DND-41 (cell line): Measurements from ENCODE around the gene GTF3C5.
"Not testable (repeated sequence)": the region's sequence is repeated elsewhere in the genome, so short reads cannot be mapped to it uniquely, and the experiment has no call there.

ENCODE experiments used
- EZH2 ChIP-seq: IDR thresholded peaks from 3 replicates; pipeline ENCODE4 v1.6.1; 2012; ENCODE audit warnings: borderline replicate concordance, low read depth, mild to moderate bottlenecking, moderate library complexity, low read length, inconsistent platforms; ENCODE audit not compliant: severe bottlenecking
- TF ChIP-seq, protein P1 (sequence below): IDR thresholded peaks from 2 replicates; pipeline ENCODE4 v1.5.1; 2012; ENCODE audit warnings: borderline replicate concordance, low read length, moderate library complexity, mild to moderate bottlenecking; ENCODE audit not compliant: poor library complexity, severe bottlenecking; ENCODE audit errors: extremely low read depth

DNA sequence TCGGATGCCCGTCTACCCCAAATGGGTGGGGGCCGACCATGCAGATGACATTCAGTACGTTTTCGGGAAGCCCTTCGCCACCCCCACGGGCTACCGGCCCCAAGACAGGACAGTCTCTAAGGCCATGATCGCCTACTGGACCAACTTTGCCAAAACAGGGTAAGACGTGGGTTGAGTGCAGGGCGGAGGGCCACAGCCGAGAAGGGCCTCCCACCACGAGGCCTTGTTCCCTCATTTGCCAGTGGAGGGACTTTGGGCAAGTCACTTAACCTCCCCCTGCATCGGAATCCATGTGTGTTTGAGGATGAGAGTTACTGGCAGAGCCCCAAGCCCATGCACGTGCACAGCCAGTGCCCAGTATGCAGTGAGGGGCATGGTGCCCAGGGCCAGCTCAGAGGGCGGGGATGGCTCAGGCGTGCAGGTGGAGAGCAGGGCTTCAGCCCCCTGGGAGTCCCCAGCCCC lies 39.7 kb downstream of the GTF3C5 start:
- TF ChIP-seq EZH2 = not testable (repeated sequence)
- TF ChIP-seq, protein P1, sequence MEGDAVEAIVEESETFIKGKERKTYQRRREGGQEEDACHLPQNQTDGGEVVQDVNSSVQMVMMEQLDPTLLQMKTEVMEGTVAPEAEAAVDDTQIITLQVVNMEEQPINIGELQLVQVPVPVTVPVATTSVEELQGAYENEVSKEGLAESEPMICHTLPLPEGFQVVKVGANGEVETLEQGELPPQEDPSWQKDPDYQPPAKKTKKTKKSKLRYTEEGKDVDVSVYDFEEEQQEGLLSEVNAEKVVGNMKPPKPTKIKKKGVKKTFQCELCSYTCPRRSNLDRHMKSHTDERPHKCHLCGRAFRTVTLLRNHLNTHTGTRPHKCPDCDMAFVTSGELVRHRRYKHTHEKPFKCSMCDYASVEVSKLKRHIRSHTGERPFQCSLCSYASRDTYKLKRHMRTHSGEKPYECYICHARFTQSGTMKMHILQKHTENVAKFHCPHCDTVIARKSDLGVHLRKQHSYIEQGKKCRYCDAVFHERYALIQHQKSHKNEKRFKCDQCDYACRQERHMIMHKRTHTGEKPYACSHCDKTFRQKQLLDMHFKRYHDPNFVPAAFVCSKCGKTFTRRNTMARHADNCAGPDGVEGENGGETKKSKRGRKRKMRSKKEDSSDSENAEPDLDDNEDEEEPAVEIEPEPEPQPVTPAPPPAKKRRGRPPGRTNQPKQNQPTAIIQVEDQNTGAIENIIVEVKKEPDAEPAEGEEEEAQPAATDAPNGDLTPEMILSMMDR = not testable (repeated sequence)
